Stimulated activated memory B cell treated with anti-CD40 and anti-IgM and Interleukin-4, amounts not matched to agents 10 μg/mL and 1 μg/mL and 100 μg/mL, for 72 hours (primary cell): ENCODE data around the gene IL21.
"Not testable (repeated sequence)": the region's sequence is repeated elsewhere in the genome, so short reads cannot be mapped to it uniquely, and the experiment has no call there.

ENCODE experiments used
- ATAC-seq: fragments of 150-1000 bp; cut with Tn5 transposase; 2 replicates; pipeline ENCODE4 v1.10.0; 2021
- H3K27ac Mint-ChIP-seq: one replicate; pipeline ENCODE4 v1.8.0; 2022; ENCODE audit warnings: mild to moderate bottlenecking, mixed read lengths
- H3K27me3 Mint-ChIP-seq: one replicate; pipeline ENCODE4 v1.8.0; 2022; ENCODE audit warnings: mixed read lengths
- H3K36me3 Mint-ChIP-seq: one replicate; pipeline ENCODE4 v1.8.0; 2022; ENCODE audit warnings: mixed read lengths
- H3K4me1 Mint-ChIP-seq: one replicate; pipeline ENCODE4 v1.8.0; 2022; ENCODE audit warnings: mixed read lengths
- H3K4me3 Mint-ChIP-seq: one replicate; pipeline ENCODE4 v1.8.0; 2022; ENCODE audit warnings: mild to moderate bottlenecking, moderate library complexity, mixed read lengths
- H3K9me3 Mint-ChIP-seq: one replicate; pipeline ENCODE4 v1.8.0; 2022; ENCODE audit warnings: mixed read lengths

IL21 gene

GRCh38 chr4:122621016-122621507 lies at the start of gene IL21:
Gene IL21, minus strand, starts transcription at chr4:122621066. Its CDS starts 55 bp downstream, at chr4:122621011.
- Mint-ChIP-seq H3K4me1 (no peaks in the 10 kb centered on the region), H3K36me3 (no peaks in the 10 kb centered on the region), H3K9me3 (no peaks in the 10 kb centered on the region), H3K27me3 (no peaks in the 10 kb centered on the region), H3K4me3 (no peak within 1 kb of the TSS), H3K27ac (no peak within 1 kb of the TSS)
- ATAC-seq: no peak

DNA sequence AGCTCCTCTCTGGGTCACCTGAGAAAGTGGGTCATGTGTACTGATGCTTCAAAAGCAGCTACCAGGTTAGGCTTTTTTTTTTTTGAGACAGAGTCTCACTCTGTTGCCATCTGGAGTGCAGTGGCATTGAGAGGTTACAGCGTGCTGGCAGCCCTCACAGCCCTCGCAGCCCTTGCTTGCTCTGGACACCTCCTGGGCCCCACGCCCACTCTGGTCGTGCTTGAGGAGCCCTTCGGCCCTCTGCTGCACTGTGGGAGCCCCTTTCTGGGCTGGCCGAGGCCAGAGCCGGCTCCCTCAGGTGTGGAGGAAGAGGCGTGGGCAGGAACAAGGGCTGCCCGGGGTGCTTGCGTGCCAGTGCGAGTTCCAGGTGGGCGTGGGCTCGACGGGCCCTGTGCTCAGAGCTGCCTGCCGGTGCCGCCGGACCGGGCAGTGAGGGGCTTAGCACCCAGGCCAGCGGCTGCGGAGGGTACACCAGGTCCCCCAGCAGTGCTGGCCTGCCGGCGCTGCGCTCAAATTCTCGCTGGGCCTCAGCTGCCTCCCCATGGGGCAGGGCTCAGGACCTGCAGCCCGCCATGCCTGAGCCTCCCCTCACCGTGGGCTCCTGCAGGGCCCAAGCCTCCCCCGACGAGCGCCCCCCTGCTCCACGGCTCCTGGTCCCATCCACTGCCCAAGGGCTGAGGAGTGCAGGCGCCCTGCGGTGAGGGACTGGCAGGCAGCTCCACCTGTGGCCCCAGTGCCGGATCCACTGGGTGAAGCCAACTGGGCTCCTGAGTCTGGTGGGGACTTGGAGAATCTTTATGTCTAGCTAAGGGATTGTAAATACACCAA lies 49.3 kb upstream of the IL21 start:
- H3K27me3 Mint-ChIP-seq: peaks cover 15% of the 10 kb centered on the region
- no peak overlapping the region for H3K4me3 Mint-ChIP-seq
- ATAC-seq: no peak
- no peak overlapping the region for H3K27ac Mint-ChIP-seq
- H3K4me1 Mint-ChIP-seq: no peaks in the 10 kb centered on the region
- no peaks in the 10 kb centered on the region for H3K9me3 Mint-ChIP-seq
- H3K36me3 Mint-ChIP-seq: no peaks in the 10 kb centered on the region

DNA sequence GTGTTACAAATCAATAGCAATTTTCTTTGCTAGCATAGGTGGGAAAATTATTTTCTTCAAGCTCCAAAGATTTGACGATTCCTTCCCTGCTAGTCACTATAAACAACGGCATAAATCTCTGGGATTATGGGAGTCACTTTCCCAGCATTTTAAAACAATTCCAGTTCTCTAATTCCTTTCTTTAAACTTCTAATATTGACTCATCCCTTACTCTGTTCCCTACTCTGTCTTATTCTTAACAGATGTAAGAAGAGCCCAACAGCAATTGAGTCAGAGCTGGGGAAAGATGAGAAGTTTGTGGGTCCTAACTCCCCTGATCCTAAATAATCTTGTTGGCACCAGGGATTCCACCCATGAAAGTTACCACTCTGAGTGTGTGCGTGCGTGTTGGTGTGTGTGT lies 47.4 kb upstream of the IL21 start:
- ATAC-seq: no peak
- Mint-ChIP-seq H3K36me3 (no peaks in the 10 kb centered on the region), H3K27ac (no peak overlapping the region), H3K4me3 (no peak overlapping the region), H3K9me3 (no peaks in the 10 kb centered on the region), H3K27me3 (peaks cover 17% of the 10 kb centered on the region), H3K4me1 (no peaks in the 10 kb centered on the region)

DNA sequence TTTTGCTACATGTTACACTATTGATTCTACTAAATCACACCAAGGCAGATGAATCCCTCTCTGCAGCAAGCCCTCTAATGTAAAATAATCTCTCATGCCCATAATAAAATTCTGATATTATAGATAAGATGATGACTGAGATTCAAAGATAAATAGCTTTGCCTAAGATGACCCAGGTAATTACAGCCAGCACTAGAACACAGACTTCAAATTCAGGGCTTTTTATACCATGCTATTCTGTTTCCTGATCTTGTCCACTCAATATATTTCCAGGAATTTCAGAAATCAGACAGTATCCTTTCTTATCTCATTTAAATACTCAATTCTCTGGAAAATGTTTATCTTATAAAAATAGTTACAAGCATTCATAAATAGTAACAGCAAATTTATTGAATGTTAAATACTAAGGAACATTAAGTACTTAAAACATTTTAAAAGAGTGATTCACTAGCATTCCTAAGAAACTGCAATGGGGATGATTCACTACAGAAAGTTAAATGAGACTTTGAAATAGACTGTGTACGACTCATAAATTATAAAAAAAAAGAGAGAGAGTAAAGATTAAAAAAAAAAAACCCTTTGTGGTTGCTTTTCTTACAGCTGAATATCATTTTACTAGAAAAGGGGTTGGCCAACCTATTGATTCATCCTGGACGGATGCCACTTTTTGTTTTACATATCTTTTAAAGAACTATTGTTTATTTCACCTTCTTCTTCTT lies 45.8 kb upstream of the IL21 start:
- no peak overlapping the region for H3K27ac Mint-ChIP-seq
- no peak for ATAC-seq
- no peaks in the 10 kb centered on the region for H3K36me3 Mint-ChIP-seq
- H3K27me3 Mint-ChIP-seq: peaks cover 22% of the 10 kb centered on the region
- H3K9me3 Mint-ChIP-seq: no peaks in the 10 kb centered on the region
- H3K4me1 Mint-ChIP-seq: no peaks in the 10 kb centered on the region
- no peak overlapping the region for H3K4me3 Mint-ChIP-seq

DNA sequence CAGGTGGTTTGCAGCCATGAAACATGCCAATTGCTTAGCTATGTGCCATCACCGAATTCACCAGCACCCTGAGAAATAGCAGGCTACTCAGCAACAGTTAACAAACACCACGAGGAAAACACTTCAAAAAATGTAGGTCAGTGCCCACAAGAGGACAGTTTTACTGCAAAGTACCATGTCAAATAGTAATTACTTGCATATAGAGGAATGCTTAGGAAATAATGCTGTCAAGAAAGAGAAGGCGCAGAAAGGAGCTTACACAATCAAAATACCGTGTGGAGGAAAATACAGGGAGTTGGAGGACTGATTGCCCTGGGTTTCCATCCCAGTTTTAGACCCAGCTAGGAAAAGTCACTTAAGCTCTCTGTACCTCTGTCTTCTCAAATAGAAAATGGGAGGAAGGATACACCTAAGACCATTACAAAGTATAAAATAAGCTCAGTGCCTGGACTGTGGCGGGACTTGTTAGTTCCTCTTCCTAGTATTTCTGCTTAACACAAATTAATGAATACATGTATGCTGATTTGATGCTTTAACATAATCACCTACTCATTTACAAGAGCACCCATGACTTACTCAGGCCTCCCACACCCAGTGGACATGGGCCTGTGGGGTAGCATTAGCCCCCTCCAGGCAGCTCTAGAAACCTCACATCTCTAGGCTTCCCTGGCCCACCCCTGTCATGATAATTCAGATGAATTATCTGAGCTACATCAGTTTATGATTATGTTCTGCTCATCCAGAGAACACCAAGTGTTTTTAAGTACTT lies 44.5 kb upstream of the IL21 start:
- Mint-ChIP-seq H3K9me3 (no peaks in the 10 kb centered on the region), H3K4me3 (no peak overlapping the region), H3K27me3 (peaks cover 22% of the 10 kb centered on the region), H3K4me1 (no peaks in the 10 kb centered on the region), H3K27ac (no peak overlapping the region), H3K36me3 (no peaks in the 10 kb centered on the region)
- ATAC-seq: no peak

- Mint-ChIP-seq H3K4me3 (no peak overlapping the region), H3K36me3 (no peaks in the 10 kb centered on the region), H3K4me1 (no peaks in the 10 kb centered on the region), H3K27me3 (peaks cover 20% of the 10 kb centered on the region), H3K9me3 (no peaks in the 10 kb centered on the region), H3K27ac (no peak overlapping the region)
- no peak for ATAC-seq
Observed at GRCh38 chr4:122663814-122664610, 43.1 kb upstream of the IL21 start.

DNA sequence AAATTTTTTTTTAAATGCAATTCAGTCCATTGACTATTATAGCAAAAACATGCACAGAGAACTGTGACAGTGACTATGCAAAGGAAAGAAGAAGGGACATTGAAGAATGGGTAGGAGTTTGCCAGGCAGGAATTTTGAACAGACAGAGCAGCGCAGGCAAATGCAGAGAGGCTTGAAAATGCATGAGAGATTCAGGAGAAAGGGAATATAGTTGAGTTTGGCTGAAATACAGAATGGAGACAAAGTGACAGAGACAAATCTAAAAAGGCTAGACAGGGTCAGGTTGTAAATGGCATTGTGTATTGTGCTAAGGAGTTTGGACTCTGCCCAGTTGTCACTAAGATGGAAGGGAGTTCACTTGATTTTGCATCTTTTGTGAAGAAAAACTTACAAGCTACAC lies 42.4 kb upstream of the IL21 start:
- H3K9me3 Mint-ChIP-seq: no peaks in the 10 kb centered on the region
- no peak overlapping the region for H3K27ac Mint-ChIP-seq
- H3K4me3 Mint-ChIP-seq: no peak overlapping the region
- H3K36me3 Mint-ChIP-seq: no peaks in the 10 kb centered on the region
- H3K27me3 Mint-ChIP-seq: peaks cover 13% of the 10 kb centered on the region
- ATAC-seq: no peak
- no peaks in the 10 kb centered on the region for H3K4me1 Mint-ChIP-seq

DNA sequence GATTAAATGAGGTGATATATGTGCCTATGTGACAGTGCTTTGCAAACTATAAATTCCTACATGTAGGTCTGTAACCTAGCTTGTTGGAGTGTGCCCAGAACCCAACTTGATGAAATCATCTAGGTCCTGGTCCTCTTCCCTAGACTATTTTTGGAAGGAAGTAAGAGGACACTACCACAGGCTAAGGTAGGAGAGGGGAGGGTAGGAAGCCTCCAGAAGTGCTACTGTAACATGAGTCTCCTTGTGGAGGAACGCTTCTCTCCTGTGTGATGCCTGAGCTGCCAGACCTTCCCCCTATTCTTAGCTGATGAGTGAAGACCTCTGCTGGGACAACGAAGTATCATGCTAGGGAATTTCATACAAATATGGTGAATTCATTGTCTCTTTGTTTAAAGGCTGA lies 41.8 kb upstream of the IL21 start:
- Mint-ChIP-seq H3K4me1 (no peaks in the 10 kb centered on the region), H3K36me3 (no peaks in the 10 kb centered on the region), H3K27me3 (peaks cover 14% of the 10 kb centered on the region), H3K27ac (no peak overlapping the region), H3K4me3 (no peak overlapping the region), H3K9me3 (no peaks in the 10 kb centered on the region)
- ATAC-seq: no peak

DNA sequence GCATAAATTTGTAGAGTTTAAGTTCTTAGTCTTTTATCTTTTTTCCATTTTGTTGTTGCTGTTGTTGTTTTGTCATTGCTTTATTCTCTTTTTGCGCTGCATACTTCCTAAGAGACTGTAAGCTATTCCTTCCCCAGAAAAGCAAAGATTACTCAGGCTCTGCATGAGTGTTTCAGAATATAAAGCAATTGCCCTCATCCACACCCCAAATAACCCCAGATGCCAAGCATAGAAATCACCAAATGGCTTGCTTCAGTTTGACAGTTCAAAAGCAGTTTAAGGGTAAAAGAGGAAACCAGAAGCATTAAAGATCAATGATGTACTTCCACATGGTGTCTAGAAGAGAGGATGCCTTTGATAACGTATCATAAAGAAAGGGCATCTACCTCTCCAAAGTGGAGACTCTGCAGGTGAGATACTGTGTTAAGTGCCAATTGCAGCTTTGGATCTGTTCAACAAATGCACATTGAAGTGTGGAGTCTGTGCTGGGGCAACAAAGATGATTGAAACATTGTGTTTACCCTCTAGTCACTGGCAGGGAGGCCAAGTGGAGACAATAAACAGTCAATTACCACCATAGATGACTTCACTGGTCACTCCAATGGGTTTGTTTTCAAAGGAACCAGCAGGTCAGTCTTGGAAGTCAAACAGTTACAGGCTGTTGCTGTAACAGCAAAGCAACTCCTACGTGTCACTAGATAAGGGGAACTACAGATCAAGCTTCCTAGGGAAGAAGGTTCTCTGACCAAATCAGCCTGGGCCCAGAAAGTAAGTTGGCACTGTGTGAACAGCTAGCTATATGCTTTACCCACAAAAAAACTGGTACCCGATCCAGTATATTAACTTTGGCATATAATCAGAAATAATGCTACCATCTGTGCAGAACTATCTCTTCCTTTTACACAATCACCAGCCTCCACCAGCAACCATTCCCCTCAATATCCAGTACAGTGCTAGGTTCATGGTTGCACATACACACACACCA lies 40.6 kb upstream of the IL21 start:
- no peaks in the 10 kb centered on the region for H3K36me3 Mint-ChIP-seq
- H3K9me3 Mint-ChIP-seq: no peaks in the 10 kb centered on the region
- ATAC-seq: no peak
- no peak overlapping the region for H3K27ac Mint-ChIP-seq
- H3K4me3 Mint-ChIP-seq: no peak overlapping the region
- H3K27me3 Mint-ChIP-seq: peaks cover 18% of the 10 kb centered on the region
- H3K4me1 Mint-ChIP-seq: no peaks in the 10 kb centered on the region

DNA sequence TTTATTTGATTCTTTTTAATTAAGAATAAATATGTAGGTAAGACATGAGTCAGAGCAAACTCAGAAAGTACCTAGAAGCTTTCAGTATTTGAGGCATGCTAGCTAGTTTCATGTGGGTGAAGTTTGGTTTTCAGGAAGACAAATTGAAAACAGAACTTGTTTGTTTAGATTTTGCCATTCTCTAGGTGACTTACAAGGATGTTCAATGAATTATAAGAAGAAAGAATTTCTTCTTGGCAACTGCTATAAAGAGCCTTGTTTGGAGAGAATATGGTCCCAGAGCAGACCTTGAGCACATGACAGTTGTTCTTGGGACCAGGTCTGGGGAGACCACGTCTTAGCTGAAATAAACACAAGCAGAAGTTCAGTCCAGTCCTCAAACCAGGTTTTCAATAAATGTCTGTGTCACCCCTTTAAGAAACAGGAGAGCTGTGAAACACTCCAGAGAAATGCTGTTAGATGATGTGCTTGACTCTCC lies 38.0 kb upstream of the IL21 start:
- H3K27me3 Mint-ChIP-seq: peaks cover 18% of the 10 kb centered on the region
- no peaks in the 10 kb centered on the region for H3K4me1 Mint-ChIP-seq
- no peak for ATAC-seq
- H3K9me3 Mint-ChIP-seq: no peaks in the 10 kb centered on the region
- no peaks in the 10 kb centered on the region for H3K36me3 Mint-ChIP-seq
- no peak overlapping the region for H3K4me3 Mint-ChIP-seq
- no peak overlapping the region for H3K27ac Mint-ChIP-seq

DNA sequence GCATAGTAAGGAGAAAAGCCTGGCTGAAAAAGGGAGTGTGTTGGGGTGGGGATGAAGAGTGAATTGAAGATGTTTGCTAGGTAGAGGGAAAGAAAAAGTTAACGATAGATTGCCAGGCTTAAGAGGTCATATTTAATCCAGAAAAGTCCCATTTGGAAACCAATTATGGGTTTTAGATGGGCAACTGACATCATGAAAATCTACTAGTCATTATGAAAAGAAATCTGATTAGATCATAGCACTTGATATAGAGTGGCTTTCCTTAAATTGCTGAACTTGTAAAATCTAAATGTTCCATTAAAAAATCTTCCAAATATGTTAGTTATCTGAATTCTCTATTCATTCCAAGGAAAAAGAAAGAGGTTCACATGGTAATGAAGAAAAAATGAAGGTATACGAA lies 37.5 kb upstream of the IL21 start:
- H3K27me3 Mint-ChIP-seq: peaks cover 15% of the 10 kb centered on the region
- H3K36me3 Mint-ChIP-seq: no peaks in the 10 kb centered on the region
- no peak overlapping the region for H3K27ac Mint-ChIP-seq
- no peak overlapping the region for H3K4me3 Mint-ChIP-seq
- no peak for ATAC-seq
- H3K4me1 Mint-ChIP-seq: no peaks in the 10 kb centered on the region
- H3K9me3 Mint-ChIP-seq: no peaks in the 10 kb centered on the region

GRCh38 chr4:122657553-122657952 lies 36.7 kb upstream of the IL21 start:
- Mint-ChIP-seq H3K4me3 (no peak overlapping the region), H3K9me3 (no peaks in the 10 kb centered on the region), H3K4me1 (no peaks in the 10 kb centered on the region), H3K27me3 (peaks cover 8% of the 10 kb centered on the region), H3K36me3 (no peaks in the 10 kb centered on the region), H3K27ac (no peak overlapping the region)
- ATAC-seq: no peak

DNA sequence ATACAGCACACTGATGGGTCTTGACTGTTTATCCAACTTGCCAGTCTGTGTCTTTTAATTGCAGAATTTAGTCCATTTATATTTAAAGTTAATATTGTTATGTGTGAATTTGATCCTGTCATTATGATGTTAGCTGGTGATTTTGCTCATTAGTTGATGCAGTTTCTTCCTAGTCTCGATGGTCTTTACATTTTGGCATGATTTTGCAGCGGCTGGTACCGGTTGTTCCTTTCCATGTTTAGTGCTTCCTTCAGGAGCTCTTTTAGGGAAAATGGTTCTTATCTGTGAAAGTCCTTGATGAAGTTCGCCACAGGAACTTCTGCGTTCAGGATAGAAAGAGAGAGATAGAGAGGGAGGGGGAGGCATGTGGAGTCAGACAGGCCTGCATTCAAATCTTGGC lies 35.7 kb upstream of the IL21 start:
- not testable (repeated sequence) for H3K4me3 Mint-ChIP-seq, H3K36me3 Mint-ChIP-seq, H3K9me3 Mint-ChIP-seq, H3K27ac Mint-ChIP-seq, H3K27me3 Mint-ChIP-seq, ATAC-seq, H3K4me1 Mint-ChIP-seq

DNA sequence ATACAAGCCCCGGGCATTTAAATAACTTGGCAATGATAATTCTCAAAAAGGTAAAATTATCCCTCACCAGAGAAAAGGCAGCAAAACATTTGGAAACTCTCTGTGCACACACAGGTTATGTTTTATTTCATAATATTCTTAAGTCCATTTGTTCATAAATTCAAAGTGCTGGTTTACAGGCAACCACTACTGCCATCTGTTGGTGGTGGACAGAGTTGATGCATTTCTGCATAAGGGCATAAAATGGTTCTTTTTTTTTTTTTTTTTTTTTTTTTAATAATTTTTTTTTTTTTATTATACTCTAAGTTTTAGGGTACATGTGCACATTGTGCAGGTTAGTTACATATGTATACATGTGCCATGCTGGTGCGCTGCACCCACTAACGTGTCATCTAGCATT lies 31.5 kb upstream of the IL21 start:
- Mint-ChIP-seq H3K4me1 (no peaks in the 10 kb centered on the region), H3K27ac (no peak overlapping the region), H3K27me3 (peaks cover under 1% of the 10 kb centered on the region), H3K4me3 (no peak overlapping the region), H3K9me3 (no peaks in the 10 kb centered on the region), H3K36me3 (no peaks in the 10 kb centered on the region)
- ATAC-seq: no peak
